Hepatic stellate cell (primary cell): Measurements from ENCODE around the gene GRIN3B.

Experiments used
- DNase-seq: peaks from one replicate; pipeline ENCODE4 v3.0.0; 2011; ENCODE audit warnings: low spot score

GRIN3B gene

DNA sequence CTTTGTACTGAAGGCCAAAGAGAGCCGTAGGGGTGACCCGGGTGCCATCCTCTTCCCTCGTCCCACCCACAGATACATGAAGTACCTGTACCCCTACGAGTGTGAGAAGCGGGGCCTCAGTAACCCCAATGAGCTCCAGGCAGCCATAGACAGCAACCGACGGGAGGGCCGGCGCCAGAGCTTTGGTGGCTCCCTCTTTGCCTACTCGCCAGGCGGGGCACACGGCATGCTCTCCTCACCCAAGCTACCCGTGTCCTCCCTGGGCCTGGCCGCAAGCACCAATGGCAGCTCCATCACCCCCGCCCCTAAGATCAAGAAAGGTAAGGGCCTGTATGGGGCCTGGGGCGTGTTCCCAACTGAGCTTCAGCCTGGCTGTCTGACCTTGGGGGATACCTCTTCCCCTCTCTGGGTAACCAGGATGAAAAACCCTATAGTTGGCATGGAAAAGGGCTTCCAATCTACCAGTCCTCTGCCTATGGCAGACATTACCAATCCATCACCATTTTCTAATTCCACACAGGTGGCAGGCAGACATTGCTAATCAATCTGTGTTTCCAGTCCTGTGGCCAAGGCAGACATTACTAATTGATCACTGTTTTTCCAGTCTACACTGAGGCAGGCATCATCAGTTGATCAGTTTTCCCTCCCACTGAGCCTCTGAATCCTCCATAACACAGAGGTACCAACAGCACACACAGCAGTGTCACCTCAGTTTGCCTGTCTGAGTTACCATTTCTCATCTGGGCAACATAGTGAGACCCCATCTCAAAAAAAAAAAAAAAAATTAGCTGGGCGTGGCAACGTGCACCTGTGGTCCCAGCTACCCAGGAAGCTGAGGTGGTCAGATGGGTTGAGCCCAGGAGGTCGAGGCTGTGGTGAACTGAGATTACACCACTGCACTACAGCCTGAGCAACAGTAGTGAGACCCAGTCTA, 35.2 kb upstream of the GRIN3B start:
- DNase-seq: no peak

DNA sequence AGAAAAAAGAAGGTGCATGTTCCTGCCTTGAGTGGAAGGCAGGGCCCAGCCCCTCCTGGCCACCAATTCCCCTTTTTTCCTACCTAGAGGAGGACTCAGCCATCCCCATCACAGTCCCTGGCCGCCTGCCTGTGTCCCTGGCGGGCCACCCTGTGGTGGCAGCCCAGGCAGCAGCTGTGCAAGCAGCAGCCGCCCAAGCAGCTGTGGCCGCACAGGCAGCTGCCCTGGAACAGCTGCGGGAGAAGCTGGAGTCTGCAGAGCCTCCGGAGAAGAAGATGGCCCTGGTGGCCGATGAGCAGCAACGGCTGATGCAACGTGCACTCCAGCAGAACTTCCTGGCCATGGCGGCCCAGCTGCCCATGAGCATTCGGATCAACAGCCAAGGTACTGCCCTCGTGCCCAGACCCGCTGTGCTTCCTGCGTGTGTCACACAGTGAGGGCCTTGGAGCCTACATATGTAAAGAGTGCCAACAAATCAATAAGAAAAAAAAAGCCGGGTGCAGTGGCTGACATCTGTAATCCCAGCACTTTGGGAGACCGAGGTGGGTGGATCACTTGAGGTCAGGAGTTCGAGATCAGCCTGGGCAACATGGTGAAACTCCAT, 33.6 kb upstream of the GRIN3B start:
- DNase-seq: no peak

DNA sequence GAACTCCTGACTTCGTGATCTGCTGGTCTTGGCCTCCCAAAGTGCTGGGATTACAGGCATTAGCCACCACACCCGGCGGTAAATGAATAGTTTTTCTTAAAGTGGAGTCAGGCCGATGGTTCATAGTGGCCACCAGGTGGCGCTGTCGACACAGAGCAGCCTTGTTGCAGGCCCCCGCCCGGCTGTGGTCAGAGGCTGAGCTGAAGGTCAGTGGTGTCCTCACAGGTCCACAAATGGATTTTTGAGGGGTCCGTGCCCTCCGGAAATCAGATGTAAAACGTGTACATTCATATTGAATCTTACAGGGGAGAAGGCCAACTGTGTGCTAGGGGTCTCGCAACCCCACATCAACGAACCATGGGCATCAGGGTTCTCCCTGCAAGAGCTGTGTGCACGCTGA, 29.5 kb upstream of the GRIN3B start:
- no peak for DNase-seq

DNA sequence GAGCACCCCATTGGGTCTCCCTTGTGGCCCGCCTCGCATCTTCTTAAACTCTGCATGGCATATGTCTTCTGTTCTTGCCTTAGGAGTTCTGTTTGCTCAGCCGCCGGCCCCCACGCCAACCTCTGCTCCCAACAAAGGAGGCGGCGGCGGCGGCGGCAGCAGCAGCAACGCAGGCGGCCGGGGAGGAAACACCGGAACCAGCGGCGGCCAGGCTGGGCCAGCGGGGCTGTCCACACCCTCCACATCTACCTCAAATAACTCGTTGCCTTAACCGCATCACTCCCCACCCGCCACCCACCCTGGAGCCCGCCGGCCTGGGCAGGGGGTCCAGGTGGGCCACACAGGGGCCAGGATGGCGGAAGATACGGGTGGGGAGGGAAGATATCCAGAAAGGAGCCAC, 28.4 kb upstream of the GRIN3B start:
- DNase-seq: no peak

DNA sequence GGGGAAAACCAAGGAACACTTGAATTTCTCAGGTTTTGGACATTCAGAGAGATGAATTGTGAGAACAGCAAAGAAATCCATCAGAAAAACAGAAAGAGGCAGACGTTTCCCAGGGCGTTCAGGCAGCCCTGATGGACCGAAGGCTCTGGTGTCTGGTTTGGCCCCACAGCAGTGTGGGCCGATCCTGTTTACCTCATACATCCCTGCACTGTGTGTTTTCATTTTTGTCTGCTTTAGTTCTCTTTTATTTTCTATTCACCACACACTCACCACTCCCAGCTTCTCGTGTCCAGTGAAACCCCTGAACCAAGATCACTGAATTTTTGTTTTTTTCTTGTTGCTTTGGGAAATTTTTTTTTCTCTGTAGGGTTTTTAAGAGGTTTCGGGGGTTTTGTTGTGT, 27.9 kb upstream of the GRIN3B start:
- no peak for DNase-seq

DNA sequence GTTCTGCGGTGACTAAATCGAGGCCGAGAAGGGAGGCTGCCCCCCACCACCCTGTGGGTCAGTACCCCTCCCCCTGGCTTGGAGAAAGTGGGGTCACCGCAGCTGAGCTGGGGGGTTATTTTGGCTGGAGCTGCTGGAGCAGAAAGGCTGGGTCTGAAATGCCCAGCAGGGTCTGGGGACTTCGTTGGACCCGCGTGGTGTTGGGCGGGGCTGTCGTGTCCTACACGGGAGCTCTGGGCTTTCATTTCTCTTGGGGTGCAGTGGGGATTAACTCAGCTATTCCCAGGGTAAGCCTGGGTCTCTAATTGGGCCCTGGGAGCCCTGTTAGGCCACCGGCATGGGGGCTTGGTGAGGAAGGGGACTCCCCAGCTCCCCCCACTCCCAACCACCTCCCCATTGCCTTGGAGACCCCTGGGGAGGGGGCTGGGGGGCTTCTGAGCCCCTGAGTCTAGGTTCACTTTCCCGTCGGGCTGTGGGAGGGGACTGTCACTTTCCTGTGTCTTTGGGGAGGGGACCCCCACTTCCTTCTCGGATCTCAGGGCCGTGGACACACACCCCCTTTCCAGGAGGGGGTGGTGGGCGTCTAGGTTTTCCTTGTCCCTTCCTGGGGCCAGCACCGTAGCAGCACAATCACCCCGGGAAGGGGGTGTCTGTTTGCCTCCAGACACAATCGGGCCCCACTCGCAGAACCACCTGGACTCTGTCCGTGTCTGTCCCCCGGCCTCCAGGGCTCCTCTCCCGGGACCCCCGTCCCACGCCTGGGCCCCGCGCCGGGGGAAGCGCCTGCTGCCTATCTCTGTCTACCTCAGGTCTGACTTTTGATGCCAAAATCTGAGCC, 26.3 kb upstream of the GRIN3B start:
- no peak for DNase-seq

DNA sequence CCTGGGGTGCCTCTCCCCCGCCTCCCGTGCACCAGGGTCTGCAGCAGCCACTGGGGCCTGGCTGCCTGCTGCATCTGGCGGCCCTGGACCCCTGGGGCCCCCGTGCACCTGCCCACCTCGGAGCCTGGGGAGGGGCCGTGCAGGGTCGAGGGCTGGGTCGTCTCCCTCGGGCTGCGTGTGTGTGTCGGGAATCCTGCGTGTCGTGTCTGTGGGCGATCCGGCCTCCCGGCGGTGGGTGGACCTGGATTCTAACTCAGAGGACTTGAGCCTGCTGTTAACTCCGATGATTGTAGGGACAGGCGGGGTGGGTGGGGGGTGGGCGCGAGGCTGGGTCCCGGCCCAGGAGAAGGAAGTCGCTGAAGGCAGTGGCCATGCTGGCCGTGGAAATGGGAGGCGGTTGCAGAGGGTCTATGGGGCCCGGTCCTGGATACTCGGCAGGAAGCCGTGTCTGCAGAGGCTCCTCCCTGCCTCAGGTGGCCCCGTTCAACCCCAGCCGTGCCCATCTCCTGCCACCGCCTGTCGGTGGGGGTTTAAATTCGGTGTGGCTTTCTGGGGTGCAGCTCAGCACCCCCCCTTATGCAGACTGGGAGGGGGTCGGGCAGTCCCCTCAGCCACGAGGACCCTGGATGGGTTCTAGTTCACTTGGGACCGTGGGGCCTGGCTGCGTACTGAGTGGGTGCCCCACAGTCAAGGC, 25.5 kb upstream of the GRIN3B start:
- DNase-seq: no peak

DNA sequence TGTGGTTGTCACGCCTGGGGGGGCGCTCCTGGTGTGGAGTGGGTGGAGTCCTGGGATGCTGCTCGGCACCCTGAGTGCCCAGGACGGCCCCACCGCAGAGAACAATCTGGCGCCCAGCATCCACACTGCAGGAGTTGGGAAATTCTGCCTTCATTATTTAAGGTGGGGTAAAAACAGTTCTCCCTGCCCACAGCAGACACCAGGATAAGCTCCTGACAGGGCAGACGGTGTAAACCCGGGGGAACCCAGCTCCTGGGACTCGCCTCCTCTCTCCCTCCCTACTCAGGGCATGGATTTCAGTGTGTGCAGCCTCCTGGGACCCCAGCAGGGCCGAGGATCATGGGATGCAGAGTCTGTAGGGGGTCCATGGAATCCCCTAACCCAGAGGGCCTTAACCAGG, 23.7 kb upstream of the GRIN3B start:
- DNase-seq: no peak

DNA sequence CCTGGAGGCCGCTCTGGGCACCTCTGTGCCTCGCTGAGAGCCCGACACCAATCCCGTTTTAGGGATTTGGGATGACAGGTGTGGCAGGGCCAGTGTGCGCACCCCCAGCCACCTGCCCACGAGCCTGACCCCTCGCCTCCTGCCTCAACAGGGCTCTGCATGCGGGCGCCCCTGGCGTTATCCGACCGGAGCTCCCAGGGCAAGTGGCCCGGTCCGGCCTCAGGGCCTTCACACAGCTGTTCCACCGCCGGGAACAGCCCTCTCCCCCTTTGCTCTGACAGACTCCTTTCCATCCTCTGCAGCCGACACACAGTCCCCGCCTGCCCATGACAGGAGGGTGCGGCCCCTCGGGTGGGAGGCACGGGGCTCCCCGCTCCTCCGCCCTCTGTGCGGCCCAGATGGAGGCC, 23.2 kb upstream of the GRIN3B start:
- DNase-seq: no peak

DNA sequence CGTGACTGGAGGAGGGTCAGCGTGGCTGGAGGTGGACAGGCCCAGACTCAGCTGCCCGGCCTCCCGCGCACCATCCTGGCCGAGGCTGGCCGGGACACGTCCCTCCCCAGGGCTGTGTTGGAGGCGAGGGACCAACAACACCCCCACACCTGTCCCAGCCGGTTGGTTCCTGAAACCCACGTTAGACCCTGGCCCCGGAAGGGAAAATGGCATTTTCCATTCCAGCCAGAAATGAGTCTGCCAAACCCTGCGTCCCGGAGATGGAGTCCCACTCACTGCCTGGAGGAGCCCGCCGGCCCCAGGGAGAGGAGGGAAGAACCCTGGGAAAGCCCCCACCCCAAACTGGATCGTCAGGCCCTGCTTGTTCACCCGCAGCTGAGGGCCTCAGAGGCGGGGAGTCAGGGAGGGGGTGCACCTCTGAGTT, 20.9 kb upstream of the GRIN3B start:
- no peak for DNase-seq

DNA sequence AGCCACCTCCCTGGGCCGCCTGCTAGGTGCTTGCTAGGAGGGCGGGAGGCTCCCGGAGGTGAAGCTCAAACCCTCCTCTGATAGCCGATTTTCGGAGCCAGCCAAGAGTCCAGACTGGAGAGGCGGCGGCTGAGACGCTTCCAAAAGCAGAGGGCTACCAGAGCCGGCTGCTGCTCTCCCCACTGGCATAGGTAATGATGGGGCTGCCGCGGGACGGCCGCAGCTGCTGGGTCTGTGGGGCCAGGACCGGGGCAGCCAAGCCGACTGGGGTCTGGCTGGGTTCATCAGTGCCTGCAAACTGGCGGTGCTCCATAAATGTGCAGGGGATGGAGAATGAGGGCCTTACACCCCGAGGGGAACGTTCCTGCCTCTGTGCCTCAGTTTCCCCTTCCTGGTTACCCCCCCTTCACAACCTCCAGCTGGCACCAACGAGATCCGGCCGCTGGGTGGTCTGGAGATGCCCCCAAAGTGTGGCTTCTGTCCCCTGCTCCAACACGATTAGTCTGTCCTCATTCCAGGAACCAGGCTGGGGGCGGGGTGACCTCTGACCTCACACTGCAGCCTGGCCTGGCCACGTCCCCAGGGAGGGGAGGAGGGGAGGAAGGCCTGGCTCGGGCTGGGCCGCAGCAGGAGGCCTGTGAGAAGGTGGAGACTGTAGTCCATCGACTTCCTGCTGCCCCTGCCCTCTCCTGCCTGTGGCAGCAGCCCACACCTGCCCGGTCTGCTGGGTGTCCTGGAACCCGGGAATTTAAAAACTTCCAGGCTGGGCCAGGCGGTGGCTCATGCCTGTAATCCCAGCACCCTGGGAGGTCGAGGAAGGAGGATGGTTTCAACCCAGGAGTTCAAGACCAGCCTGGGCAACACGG, 19.9 kb upstream of the GRIN3B start:
- no peak for DNase-seq

DNA sequence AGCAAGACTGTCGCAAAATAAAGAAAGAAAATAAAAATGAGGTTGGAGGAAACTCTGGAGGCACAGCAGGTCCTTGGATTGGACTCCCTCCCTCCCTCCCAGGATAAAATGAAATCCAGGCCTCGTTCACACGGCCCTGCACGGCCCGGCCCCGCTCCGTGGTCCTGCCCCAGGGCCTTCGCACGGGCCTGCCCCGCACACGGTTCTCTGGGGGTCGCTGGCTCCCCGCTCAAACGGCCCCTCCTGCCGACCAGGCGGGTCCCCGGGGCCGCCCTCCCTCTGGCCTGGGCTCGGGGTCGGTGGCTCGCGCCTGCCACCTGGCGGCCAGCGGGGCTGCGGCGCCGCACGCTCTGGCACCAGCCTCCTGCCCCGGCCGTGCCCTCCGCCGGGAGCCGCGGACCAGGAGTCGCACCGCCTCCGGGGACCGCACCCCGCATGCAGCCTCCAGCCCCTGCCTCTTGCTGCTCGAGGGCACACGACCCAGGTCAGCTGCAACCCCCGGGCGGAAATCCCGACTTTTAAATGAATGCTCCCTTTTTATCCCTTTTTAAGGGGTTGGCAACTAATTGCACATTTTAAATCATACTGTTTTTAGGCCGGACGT, 17.6 kb upstream of the GRIN3B start:
- DNase-seq: peak; percentile 95

DNA sequence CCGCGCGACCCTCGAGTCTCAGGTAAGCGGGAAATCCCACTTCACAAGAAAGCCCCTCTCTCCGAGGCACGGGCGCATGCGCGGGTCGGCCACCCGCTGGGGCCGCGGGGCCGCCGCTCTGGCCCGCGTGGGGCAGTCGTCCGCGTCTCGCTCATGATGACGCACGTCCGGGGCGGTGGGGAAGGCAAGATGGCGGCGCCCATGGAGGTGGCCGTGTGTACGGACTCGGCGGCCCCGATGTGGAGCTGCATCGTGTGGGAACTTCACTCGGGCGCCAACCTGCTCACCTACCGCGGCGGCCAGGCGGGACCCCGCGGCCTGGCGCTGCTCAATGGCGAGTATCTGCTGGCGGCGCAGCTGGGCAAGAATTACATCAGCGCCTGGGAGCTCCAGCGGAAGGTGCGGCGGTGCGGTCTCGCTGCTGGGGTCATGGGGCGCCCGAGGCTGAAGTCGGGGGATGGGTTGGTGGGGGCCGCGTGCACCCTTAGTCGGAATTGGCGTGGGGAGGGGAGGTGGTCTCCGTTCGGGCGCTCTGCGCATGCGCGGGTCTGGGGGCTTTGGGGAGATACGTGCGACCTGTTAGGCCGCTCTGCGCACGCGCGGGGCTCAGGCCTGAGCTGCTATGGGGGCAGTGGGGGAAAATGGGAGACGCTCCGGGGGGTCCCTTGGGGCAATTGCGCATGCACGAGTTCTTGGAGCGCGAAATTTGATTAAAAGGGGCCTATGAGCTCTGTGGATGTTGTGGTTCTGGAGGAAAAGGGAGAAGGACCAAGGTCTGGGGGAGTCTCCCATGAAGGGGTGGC, 15.9 kb upstream of the GRIN3B start, which contains the start of gene WDR18:
WDR18 (plus strand) TSS at position 181 of the 803 bp plus-strand sequence; CDS start at position 190, 9 bp downstream.
- peak; percentile 100 for DNase-seq

DNA sequence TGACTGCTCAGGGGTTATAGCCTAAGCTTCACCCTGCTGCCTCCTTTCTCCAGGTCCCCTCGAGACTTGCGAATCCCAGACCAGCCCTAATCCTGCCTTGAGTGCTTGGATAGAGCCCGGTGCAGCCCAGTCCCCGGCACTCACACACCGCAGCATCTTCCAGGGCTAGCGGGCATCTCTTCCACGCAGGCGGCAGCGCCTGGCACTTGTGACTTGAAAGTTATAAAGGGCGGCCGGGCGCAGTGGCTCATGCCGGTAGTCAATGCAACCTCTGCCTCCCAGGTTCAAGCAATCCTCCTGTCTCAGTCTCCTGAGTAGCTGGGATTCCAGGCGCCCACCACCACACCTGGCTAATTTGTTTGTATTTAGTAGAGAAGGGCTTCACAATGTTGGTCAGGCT, 14.1 kb upstream of the GRIN3B start:
- DNase-seq: no peak

DNA sequence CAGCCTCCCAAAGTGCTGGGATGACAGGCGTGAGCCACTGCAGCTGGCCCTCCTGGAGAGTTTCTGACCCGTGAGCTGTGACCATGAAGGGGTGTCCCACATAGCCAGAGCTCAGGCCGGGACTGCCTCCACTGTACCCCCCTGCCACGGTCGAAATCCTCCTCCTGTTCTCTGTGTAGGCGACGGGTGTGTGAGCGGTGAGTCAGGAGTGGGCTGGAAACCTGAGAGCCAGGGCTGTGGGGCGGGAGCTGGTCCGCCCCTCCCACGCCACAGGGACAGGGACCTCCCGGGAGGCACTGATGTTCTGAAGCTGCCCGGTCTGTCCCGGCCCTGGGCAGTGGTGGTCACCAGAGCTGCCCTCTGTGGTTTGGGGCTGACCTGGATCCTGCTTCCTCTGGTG, 12.1 kb upstream of the GRIN3B start:
- DNase-seq: no peak

DNA sequence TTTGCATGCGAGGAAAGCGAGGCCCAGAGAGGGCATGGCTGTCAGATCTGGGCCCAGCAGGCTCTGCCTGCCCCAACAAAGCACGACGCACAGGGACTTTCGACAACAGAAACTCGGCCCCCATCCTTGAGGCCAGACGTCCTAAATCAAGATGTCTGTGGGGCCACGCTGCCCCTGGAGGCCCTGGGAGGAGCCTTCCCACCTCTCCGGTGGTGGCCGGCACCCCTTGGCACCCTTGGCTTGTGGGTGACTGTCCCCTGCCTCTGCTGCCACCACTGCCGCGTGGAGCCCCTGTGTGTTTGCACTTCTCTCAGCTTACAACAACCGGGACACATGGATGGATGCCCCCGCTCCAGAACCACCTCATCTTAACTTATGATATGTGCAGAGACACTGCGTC, 11.7 kb upstream of the GRIN3B start:
- no peak for DNase-seq

DNA sequence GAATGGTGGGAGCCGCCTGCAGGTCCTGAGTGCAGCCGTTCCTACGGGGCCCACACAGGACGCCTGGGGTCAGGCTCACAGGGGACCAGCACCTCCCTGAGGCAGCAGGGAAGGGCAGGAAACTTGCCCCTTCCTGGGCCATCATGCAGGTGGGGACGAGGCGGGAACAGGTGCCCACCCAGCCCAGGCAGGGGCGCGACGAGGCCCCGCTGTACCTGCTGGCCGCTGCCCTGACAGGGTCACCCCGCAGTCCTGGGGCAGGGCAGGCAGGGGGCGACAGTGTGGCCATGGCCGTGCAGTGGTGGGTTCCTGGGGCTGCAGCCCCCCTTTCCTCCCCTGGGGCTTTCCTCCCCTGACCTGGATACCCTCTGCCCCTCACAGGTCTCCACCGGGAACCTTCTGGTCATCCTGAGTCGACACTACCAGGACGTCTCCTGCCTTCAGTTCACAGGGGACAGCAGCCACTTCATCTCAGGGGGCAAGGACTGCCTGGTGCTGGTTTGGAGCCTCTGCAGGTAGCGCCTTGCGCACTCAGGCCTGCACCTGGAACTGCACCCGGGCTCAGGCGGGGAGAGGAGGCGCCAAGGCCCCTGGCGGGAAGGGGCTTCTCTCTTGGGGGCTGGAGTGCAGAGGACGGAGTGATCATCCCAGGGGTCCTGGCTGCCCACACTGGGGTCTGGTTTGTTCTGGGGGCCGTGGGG, 10.7 kb upstream of the GRIN3B start:
- DNase-seq: no peak

DNA sequence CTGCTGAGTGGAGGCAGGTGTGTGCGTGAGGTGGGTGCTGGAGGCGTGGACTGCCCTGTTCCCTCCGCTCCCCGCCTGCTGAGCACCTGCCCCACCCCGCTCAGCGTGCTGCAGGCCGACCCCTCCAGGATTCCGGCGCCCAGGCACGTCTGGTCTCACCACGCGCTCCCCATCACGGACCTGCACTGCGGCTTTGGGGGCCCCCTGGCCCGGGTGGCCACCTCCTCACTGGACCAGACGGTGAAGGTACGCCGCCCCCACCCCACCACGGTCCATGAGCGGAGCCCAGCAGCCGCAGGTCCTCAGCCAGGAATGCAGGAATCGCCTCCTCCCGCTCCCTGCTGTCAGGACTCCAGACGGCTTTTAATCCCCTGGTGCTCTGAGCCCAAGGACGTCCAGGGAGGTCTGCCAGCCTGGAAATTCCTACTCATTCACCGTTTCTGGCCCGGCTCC, 10.1 kb upstream of the GRIN3B start:
- DNase-seq: no peak

DNA sequence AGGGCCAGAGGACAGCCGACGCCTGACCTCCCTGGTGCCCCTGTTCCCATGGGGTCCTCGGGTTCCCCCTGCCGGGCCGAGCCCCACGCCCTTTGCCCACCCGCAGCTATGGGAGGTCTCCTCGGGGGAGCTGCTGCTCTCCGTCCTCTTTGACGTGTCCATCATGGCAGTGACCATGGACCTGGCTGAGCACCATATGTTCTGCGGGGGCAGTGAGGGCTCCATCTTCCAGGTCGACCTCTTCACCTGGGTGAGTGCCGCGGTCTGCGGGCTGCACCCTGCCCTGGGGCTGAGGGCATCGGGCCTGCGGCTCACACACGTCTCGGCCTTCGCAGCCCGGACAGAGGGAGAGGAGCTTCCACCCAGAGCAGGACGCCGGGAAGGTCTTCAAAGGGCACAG, 9.5 kb upstream of the GRIN3B start:
- DNase-seq: no peak
